Muscle of back (tissue), 11 donors: ENCODE results near the gene SRGAP2B. TPM values are rescaled to one million over a fixed set of nuclear protein-coding genes. Genes with fewer than 3 reads are reported as not detected.
"Not testable (repeated sequence)": the region's sequence is repeated elsewhere in the genome, so short reads cannot be mapped to it uniquely, and the experiment has no call there.

Source experiments
- DNase-seq, 3 donors: peaks; one replicate each; pipeline versions ENCODE4 v3.0.0 to v3.0.0-alpha.2; 2013
- polyA plus RNA-seq, 10 donors: library from polyadenylated mRNA; unstranded; fragments of 120-200 nt; gene quantifications; one replicate each; pipeline ENCODE4 v1.2.1, GENCODE V29; 2013; ENCODE audit not compliant: insufficient read length in 10 of 10

The SRGAP2B gene
- polyA plus RNA-seq, 10 donors, result 24.3 to 40.4 (median 31.5) TPM

GRCh38 chr1:144900841-144901240 lies 194.3 kb downstream of the SRGAP2B start:
- not testable (repeated sequence) for DNase-seq

DNA sequence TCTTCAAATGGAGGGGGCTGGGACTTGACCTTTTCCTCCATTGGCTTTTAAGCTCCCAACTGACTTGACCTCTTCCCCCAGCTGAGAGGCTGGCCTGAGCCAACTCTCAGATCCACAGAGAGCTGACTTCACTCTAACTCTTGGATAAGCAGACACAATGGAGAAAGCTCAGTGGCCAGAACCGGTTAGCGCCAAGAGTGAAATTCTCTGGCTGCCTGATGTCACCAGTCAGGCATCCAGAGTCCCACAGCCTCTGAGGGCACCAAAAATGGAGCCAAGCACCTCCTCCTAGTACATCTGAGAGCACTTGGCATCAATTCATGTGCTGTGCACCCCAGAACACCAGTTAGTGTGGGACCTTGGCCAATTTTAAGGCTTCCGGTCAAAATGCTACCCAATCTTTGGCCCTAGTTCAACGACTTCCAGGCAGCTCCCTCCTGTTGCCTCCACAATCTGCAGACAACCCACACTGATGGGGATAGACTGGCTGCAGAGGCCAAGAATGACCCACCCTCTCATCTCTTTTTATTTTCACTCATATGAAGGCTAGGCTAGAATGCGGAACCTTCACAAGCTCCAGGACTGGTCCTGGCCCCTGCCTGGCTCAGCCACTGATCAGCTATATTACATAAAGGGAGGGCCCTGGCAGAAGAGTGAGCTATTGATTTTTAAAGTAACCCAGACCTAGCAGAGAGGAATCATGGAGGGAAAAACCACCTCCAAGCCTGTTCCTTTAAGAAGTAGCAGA lies 200.5 kb downstream of the SRGAP2B start:
- DNase-seq, result not testable (repeated sequence)

- DNase-seq, result not testable (repeated sequence)
Observed at GRCh38 chr1:144893710-144894438, 201.3 kb downstream of the SRGAP2B start.

- DNase-seq, result not testable (repeated sequence)
Observed at GRCh38 chr1:144893062-144893461, 202.1 kb downstream of the SRGAP2B start.

DNA sequence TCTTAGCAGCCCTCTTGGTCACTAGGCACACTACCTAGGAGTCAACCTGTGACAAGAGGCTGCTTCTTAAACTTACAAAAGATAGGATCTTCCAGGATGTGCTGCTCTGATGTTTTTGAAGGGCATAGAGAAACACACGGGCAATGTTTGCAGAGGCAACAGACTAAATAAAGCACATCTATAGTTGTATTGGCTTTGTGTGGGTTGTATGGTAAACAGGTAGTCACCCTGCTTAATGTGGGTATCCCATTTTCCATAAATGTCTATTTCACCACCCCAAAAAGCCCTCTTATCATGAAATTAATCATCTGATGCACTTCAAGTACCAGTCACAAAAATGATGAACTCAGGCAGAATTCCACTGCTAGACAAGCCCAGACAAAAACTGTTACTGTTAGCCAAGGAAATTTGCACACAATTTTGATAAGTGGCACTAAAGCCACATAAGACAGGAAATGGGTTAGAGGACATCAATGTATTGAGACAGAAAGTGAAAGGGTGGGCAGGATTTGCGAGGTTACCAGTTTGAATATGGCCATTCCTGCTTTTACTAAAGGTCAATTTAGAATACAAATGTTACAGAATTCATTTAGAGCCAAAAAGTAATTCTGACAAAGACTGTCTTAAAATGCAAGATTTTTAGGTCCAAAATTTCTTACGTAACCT lies 205.5 kb downstream of the SRGAP2B start:
- DNase-seq, result not testable (repeated sequence)

DNA sequence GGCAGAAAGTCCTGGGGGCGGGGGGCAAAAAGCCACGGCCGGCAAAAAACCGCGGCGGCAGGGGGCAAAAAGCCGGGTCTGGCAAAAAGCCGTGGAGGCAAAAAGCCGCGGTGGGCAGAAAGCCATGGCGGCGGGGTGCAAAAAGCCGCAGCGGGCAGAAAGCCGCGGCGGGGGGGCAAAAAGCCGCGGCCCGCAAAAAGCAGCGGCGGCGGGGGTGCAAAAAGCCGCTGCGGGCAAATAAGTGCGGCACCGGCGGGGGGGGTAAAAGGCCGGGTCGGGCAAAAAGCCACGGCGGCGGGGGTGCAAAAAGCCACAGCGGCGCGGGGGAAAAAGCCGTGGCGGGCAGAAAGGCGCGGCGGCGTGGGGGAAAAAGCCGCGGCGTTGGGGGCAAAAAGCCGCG lies 212.1 kb downstream of the SRGAP2B start:
- peak; percentile 2 to 23 (median 10) for DNase-seq

DNA sequence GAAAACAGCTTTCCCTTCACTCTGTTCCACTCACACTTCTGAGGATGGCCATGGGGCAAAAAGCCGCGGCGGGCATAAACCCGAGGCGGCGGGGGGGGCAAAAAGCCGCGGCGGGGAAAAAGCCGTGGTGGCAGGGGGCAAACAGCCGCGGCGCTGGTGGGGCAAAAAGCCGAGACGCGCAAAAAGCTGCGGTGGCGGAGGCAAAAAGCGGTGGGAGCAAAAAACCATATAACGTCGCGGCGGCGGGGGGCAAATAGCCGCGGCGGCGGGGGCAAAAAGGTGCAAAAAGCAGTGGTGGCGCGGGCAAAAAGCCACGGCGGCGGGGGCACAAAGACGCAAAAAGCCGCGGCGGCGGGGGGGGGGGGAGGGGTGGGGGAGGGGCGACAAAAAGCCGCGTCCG lies 212.8 kb downstream of the SRGAP2B start:
- not testable (repeated sequence) for DNase-seq

DNA sequence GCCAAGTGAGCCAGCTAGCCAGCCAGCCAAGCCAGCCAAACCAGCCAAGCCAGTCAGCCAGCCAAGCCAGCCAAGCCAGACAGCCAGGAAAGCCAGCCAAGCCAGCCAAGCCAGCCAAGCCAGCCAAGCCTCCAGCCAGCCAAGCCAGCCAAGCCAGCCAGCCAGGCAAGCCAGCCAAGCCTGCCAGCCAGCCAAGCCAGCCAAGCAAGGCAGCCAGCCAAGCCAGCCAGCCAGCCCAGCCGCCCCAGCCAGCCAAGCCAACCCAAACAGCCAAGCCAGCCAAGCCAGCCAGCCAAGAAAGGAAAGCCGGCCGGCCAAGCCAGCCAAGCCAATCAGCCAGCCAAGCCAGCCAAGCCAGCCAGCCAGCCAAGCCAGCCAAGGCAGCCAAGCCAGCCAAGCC lies 236.5 kb downstream of the SRGAP2B start:
- not testable (repeated sequence) for DNase-seq

Other genes starting within 250 kb of the SRGAP2B start
- gene FAM72D, start 646 bp upstream of the SRGAP2B start, polyA plus RNA-seq, result 1 to 10 TPM in 8 of 10 donors, under 1 TPM in 1, not detected in 1; 0.63 to 2.7 (median 1.6) TPM
- under 1 TPM in 1 of 10 donors, not detected in 9; 0.94 TPM for gene PPIAL4D, start 146.8 kb upstream of the SRGAP2B start, polyA plus RNA-seq